ENCODE measurements around the gene CACNA1D.

GRCh38 chr3:53740956-53741355 is 246.5 kb downstream of the CACNA1D start:
- TF ChIP-seq, protein P1, sequence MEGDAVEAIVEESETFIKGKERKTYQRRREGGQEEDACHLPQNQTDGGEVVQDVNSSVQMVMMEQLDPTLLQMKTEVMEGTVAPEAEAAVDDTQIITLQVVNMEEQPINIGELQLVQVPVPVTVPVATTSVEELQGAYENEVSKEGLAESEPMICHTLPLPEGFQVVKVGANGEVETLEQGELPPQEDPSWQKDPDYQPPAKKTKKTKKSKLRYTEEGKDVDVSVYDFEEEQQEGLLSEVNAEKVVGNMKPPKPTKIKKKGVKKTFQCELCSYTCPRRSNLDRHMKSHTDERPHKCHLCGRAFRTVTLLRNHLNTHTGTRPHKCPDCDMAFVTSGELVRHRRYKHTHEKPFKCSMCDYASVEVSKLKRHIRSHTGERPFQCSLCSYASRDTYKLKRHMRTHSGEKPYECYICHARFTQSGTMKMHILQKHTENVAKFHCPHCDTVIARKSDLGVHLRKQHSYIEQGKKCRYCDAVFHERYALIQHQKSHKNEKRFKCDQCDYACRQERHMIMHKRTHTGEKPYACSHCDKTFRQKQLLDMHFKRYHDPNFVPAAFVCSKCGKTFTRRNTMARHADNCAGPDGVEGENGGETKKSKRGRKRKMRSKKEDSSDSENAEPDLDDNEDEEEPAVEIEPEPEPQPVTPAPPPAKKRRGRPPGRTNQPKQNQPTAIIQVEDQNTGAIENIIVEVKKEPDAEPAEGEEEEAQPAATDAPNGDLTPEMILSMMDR (IDR thresholded peaks at IDR 0.05; ENCODE audit: extremely low read depth in 1 of 2, insufficient read depth in 1 of 2, low read depth in 1 of 2, low read length in 2 of 2) = no peak
- TF ChIP-seq, protein P2, sequence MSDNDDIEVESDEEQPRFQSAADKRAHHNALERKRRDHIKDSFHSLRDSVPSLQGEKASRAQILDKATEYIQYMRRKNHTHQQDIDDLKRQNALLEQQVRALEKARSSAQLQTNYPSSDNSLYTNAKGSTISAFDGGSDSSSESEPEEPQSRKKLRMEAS (IDR thresholded peaks at IDR 0.05; ENCODE audit: insufficient read depth, insufficient read length) = no peak
